HG02678 (cell line): ENCODE data around the gene GIPC1.

Experiments used
- ATAC-seq: cut with Tn5 transposase; IDR thresholded peaks from one replicate; pipeline ENCODE4 v1.9.1; 2021; ENCODE audit warnings: mild to moderate bottlenecking, moderate library complexity; ENCODE audit not compliant: unreplicated experiment

Gene GIPC1

GRCh38 chr19:14439014-14439413 lies 56.9 kb downstream of the GIPC1 start:
- no peak for ATAC-seq

- ATAC-seq, result no peak
Observed at GRCh38 chr19:14437578-14438140, 58.3 kb downstream of the GIPC1 start.

- no peak for ATAC-seq
Observed at GRCh38 chr19:14435320-14436050, 60.4 kb downstream of the GIPC1 start.

DNA sequence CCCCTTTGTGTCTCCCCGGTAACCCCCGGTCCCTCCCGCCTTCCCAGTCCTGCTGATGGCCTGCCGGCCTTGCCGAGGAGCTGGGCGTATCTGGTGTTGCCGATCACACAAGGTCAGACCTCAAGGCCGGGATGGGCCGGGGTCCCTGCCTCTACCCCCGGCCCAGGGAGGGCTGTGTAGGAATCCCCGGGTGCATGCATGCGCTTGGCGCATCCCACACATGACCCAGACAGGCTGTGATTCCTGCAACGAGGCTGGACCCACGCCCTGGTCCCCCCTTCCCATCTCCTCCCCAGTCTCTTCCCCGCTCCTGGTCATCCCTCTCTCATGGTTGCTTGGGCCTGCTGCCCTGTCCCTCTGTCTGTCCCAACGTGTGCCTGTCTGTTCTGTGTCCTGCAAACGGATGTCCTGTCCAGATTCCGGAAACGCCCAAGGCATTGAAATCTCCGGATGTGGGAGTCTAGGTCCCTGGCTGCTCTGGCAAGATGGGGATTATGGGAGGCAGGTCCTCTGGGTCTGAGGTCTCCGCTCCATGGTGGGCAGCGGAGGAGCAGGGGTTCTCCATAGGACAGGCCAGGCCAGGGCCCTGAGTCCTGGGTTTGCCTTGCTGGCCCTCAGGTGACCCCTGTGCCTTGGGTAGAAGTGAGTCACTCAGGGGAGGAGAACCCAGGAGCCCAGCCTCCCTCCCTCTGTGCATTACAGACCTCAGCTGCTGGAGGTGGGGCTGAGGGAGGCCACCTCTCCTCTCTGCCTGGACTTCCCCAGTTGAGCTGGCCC lies 61.2 kb downstream of the GIPC1 start:
- ATAC-seq, result no peak

- ATAC-seq, result peak; percentile 32
Observed at GRCh38 chr19:14433554-14434501, 62.1 kb downstream of the GIPC1 start.

GRCh38 chr19:14432791-14433553 lies 63.0 kb downstream of the GIPC1 start, which contains the start of gene PKN1:
PKN1 (plus strand) TSS chr19:14433306; CDS start chr19:14433522, 216 bp downstream.
- peak; percentile 42 for ATAC-seq

DNA sequence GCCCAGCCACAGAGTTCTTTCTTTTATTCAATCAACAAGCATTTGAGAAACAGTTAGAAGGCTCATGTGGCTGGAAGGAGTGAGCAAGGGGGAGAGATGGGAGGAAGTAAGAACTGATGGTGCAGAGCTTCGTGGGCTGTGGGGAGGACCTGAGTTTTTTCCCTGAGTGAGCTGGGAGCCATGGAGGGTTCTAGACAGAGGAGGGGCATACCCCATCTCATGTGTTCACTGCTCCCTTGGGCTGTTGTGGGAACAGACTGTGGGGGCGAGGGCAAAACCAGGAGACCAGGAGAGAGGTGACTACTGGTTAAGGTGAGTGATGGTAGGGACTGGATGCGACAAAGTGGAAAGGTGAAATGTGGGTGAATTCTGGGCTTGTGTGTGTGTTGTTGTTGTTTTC lies 65.2 kb downstream of the GIPC1 start:
- ATAC-seq, result no peak

- ATAC-seq, result no peak
Observed at GRCh38 chr19:14428882-14429416, 67.0 kb downstream of the GIPC1 start.
